MCF 10A (cell line): ENCODE measurements around the gene PIPOX. TPM values are rescaled to one million over a fixed set of nuclear protein-coding genes. Genes with fewer than 3 reads are reported as not detected.

Source experiments
- BruUV-seq: library from RNA; stranded (reverse); fragments of 400-500 nt; replicated peaks from 2 replicates; lab custom pipeline; 2021; lab: Mats Ljungman, UMichigan
- CTCF ChIA-PET: fragments of 300-600 bp; sonication (Branson Sonifier 250); formaldehyde crosslinking; extraction: SDS; loops from one replicate; lab custom pipeline; 2021; ENCODE audit warnings: antibody characterized with exemption, inconsistent platforms; lab: Yijun Ruan, JAX
- POLR2A ChIA-PET: fragments of 300-600, 350-650 bp; sonication (Branson Sonifier 250); formaldehyde crosslinking; extraction: SDS; loops from one replicate; lab custom pipeline; 2020; ENCODE audit warnings: antibody characterized with exemption, inconsistent platforms; lab: Yijun Ruan, JAX
- DNase-seq: peaks from one replicate; pipeline ENCODE4 v3.0.0-alpha.2; 2018; ENCODE audit not compliant: unreplicated experiment
- H3K27ac Mint-ChIP-seq: one replicate; pipeline ENCODE4 v1.8.0; 2022; ENCODE audit warnings: mild to moderate bottlenecking, low read depth, mixed read lengths; ENCODE audit not compliant: unreplicated experiment
- H3K27me3 Mint-ChIP-seq: one replicate; pipeline ENCODE4 v1.8.0; 2022; ENCODE audit warnings: mixed read lengths; ENCODE audit not compliant: insufficient read depth, unreplicated experiment
- H3K36me3 Mint-ChIP-seq: one replicate; pipeline ENCODE4 v1.8.0; 2022; ENCODE audit warnings: mild to moderate bottlenecking, moderate library complexity, mixed read lengths; ENCODE audit not compliant: insufficient read depth, unreplicated experiment
- H3K4me1 Mint-ChIP-seq: one replicate; pipeline ENCODE4 v1.8.0; 2022; ENCODE audit warnings: mixed read lengths; ENCODE audit not compliant: insufficient read depth, unreplicated experiment
- H3K4me3 Mint-ChIP-seq: one replicate; pipeline ENCODE4 v1.8.0; 2022; ENCODE audit warnings: mild to moderate bottlenecking, moderate library complexity, mixed read lengths; ENCODE audit not compliant: unreplicated experiment
- H3K9me3 Mint-ChIP-seq: one replicate; pipeline ENCODE4 v1.8.0; 2022; ENCODE audit warnings: mixed read lengths; ENCODE audit not compliant: unreplicated experiment
- CTCF ChIP-seq: fragments of 200-600 bp; IDR thresholded peaks from one replicate; pipeline ENCODE4 v1.8.0; 2022; ENCODE audit warnings: antibody characterized with exemption, mild to moderate bottlenecking; ENCODE audit not compliant: unreplicated experiment
- intact Hi-C: fragments of 100-400 bp; cut with micrococcal nuclease; formaldehyde crosslinking; loops from 2 replicates; pipeline ENCODE4 v1.14.1; 2022
- total RNA-seq: library from RNA; stranded (reverse); gene quantifications from 2 replicates; pipeline ENCODE4 v1.2.3, GENCODE V29; 2022

The PIPOX gene
- total RNA-seq, 1 experiment from 2014 or later = not detected

- Mint-ChIP-seq H3K4me1 (no peaks in the 10 kb centered on the region), H3K9me3 (no peaks in the 10 kb centered on the region), H3K27me3 (peaks cover 34% of the 10 kb centered on the region), H3K4me3 (no peak overlapping the region), H3K27ac (no peak overlapping the region), H3K36me3 (no peaks in the 10 kb centered on the region)
- ChIA-PET POLR2A (no interaction called here), CTCF (interaction anchor here (0.6 kb wide), 1 partner anchor 9 kb away, joined by 4 read pairs; no protein-coding TSS in a partner anchor)
- BruUV-seq = no TSS peak
- peak; percentile 23 for DNase-seq
- intact Hi-C loops = no loop called here
- TF ChIP-seq CTCF = no peak
Observed at GRCh38 chr17:29059281-29059680, 16.3 kb downstream of the PIPOX start.

GRCh38 chr17:29060475-29060874 lies 17.5 kb downstream of the PIPOX start:
- H3K4me3 Mint-ChIP-seq = no peak overlapping the region
- CTCF ChIA-PET = interaction anchor here (0.6 to 0.7 kb wide), 2 partner anchors 108 to 195 kb away, joined by 3 read pairs; no protein-coding TSS in a partner anchor
- H3K4me1 Mint-ChIP-seq = no peaks in the 10 kb centered on the region
- POLR2A ChIA-PET = interaction anchor here (0.7 kb wide), 1 partner anchor 744 kb away, joined by 5 read pairs; no protein-coding TSS in a partner anchor
- intact Hi-C loops = no loop called here
- no peaks in the 10 kb centered on the region for H3K36me3 Mint-ChIP-seq
- H3K27me3 Mint-ChIP-seq = peaks cover 22% of the 10 kb centered on the region
- H3K9me3 Mint-ChIP-seq = no peaks in the 10 kb centered on the region
- BruUV-seq = no TSS peak
- no peak overlapping the region for H3K27ac Mint-ChIP-seq
- no peak for DNase-seq
- TF ChIP-seq CTCF = no peak

GRCh38 chr17:29061036-29061435 lies 18.1 kb downstream of the PIPOX start:
- Mint-ChIP-seq H3K9me3 (no peaks in the 10 kb centered on the region), H3K27me3 (peaks cover 17% of the 10 kb centered on the region), H3K4me1 (no peaks in the 10 kb centered on the region), H3K27ac (no peak overlapping the region), H3K36me3 (no peaks in the 10 kb centered on the region), H3K4me3 (no peak overlapping the region)
- CTCF ChIA-PET = interaction anchor here (0.6 to 0.7 kb wide), 2 partner anchors 104 to 109 kb away, joined by 3 read pairs; no protein-coding TSS in a partner anchor
- BruUV-seq = no TSS peak
- no peak for DNase-seq
- POLR2A ChIA-PET = no interaction called here
- no peak for TF ChIP-seq CTCF
- intact Hi-C loops = no loop called here

- no TSS peak for BruUV-seq
- CTCF ChIA-PET = interaction anchor here (1.8 kb wide), 1 partner anchor 62 kb away, joined by 4 read pairs; no protein-coding TSS in a partner anchor
- Mint-ChIP-seq H3K4me3 (no peak overlapping the region), H3K27ac (no peak overlapping the region), H3K27me3 (peaks cover 5% of the 10 kb centered on the region), H3K4me1 (no peaks in the 10 kb centered on the region), H3K9me3 (no peaks in the 10 kb centered on the region), H3K36me3 (peaks cover 7% of the 10 kb centered on the region)
- intact Hi-C loops = no loop called here
- no peak for DNase-seq
- POLR2A ChIA-PET = no interaction called here
- no peak for TF ChIP-seq CTCF
Observed at GRCh38 chr17:29062215-29062614, 19.3 kb downstream of the PIPOX start.
